Kidney capillary endothelial cell (primary cell): ENCODE measurements around the gene ASIC2.

Experiments used
- DNase-seq: peaks from one replicate; pipeline ENCODE4 v3.0.0-alpha.2; 2018; ENCODE audit warnings: low spot score

The ASIC2 gene

GRCh38 chr17:33113276-33113990 lies 179.7 kb downstream of the ASIC2 start:
- no peak for DNase-seq

GRCh38 chr17:33112763-33113162 lies 180.3 kb downstream of the ASIC2 start:
- DNase-seq: peak; percentile 23

GRCh38 chr17:33109336-33110072 lies 183.6 kb downstream of the ASIC2 start:
- no peak for DNase-seq

- no peak for DNase-seq
Measured at GRCh38 chr17:33106525-33107165, 186.4 kb downstream of the ASIC2 start.

- no peak for DNase-seq
Measured at GRCh38 chr17:33105911-33106310, 187.2 kb downstream of the ASIC2 start.

- no peak for DNase-seq
Measured at GRCh38 chr17:33099906-33100305, 193.2 kb downstream of the ASIC2 start.

- DNase-seq: no peak
Measured at GRCh38 chr17:33099252-33099651, 193.8 kb downstream of the ASIC2 start.

- DNase-seq: no peak
Measured at GRCh38 chr17:33097411-33097810, 195.7 kb downstream of the ASIC2 start.

- DNase-seq: no peak
Measured at GRCh38 chr17:33096161-33096560, 196.9 kb downstream of the ASIC2 start.

GRCh38 chr17:33091271-33091670 lies 201.8 kb downstream of the ASIC2 start:
- no peak for DNase-seq

- DNase-seq: no peak
Measured at GRCh38 chr17:33090806-33091205, 202.3 kb downstream of the ASIC2 start.

- no peak for DNase-seq
Measured at GRCh38 chr17:33086878-33087277, 206.2 kb downstream of the ASIC2 start.

- DNase-seq: no peak
Measured at GRCh38 chr17:33086041-33086440, 207.1 kb downstream of the ASIC2 start.

GRCh38 chr17:33085256-33085655 lies 207.8 kb downstream of the ASIC2 start:
- DNase-seq: no peak

GRCh38 chr17:33084755-33085154 lies 208.3 kb downstream of the ASIC2 start:
- DNase-seq: no peak

GRCh38 chr17:33082529-33083173 lies 210.4 kb downstream of the ASIC2 start:
- no peak for DNase-seq

GRCh38 chr17:33080091-33080490 lies 213.0 kb downstream of the ASIC2 start:
- no peak for DNase-seq

GRCh38 chr17:33079201-33079600 lies 213.9 kb downstream of the ASIC2 start:
- no peak for DNase-seq

- DNase-seq: no peak
Measured at GRCh38 chr17:33076979-33077378, 216.1 kb downstream of the ASIC2 start.

- DNase-seq: no peak
Measured at GRCh38 chr17:33073416-33073815, 219.7 kb downstream of the ASIC2 start.

- DNase-seq: peak; percentile 62
Measured at GRCh38 chr17:33072421-33073161, 220.5 kb downstream of the ASIC2 start.

GRCh38 chr17:33071656-33072055 lies 221.4 kb downstream of the ASIC2 start:
- no peak for DNase-seq
